ENCODE measurements around the gene KRTAP9-9.
"Not testable (repeated sequence)": the region's sequence is repeated elsewhere in the genome, so short reads cannot be mapped to it uniquely, and the experiment has no call there.

The KRTAP9-9 gene

DNA sequence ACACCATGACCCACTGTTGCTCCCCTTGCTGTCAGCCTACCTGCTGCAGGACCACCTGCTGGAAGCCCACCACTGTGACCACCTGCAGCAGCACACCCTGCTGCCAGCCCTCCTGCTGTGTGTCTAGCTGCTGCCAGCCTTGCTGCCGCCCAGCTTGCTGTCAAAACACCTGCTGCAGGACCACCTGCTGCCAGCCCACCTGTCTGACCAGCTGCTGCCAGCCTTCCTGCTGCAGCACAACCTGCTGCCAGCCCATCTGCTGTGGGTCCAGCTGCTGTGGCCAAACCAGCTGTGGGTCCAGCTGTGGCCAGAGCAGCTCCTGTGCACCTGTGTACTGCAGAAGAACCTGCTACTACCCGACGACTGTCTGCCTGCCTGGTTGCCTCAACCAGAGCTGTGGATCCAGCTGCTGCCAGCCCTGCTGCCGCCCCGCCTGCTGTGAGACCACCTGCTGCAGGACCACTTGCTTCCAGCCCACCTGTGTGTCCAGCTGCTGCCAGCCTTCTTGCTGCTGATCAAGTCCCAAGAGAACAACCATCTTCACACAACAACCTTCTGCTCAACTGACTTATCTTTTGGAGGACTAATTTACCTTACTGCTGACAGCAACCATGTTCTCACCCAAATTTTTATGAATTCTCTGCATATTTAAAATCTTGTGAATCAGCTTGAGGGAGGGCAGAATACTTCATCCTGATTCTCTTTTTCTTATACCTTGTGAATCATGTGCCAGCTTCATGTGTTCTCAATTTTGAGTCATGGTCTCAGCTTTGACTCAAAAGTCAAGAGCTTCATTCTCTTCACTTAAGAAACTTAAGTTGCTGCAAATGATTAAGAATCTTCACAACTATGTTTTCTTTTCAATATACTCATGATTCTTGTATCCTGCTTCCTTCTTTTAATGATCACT is at the start of gene KRTAP9-9:
Gene KRTAP9-9, plus strand, starts transcription at position 4 of the 910 bp plus-strand sequence.
- DNase-seq = not testable (repeated sequence)

DNA sequence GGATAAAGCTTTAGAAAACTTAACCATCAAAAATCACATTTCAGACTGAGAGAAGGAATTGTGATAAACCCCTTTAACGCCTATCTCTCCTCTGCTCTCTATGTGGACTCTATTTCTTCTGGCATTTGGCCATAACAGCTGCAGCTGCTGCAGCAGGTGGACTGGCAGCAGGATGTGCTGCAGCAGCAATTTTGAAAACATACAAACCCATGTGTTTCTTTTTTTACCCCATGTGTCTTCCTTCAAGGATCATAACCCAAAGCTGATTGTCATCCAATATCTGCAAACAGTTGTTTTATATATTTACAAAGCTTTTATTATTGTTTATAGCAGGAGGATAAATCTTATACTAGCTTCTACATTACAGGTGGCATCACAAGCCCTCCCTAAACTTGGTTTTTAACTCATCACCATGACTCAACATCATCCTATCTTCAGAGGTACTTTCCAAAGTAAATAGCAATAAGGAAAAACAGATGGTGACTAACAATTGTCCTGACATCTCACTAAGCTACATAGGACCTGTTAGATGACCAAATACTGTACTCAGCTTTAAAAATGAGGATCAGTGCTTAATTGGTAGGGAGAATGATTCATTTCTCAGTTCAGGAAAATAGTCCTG is 43.2 kb upstream of the KRTAP9-9 start:
- DNase-seq = peak in 1 of 2 experiments; percentile 30

DNA sequence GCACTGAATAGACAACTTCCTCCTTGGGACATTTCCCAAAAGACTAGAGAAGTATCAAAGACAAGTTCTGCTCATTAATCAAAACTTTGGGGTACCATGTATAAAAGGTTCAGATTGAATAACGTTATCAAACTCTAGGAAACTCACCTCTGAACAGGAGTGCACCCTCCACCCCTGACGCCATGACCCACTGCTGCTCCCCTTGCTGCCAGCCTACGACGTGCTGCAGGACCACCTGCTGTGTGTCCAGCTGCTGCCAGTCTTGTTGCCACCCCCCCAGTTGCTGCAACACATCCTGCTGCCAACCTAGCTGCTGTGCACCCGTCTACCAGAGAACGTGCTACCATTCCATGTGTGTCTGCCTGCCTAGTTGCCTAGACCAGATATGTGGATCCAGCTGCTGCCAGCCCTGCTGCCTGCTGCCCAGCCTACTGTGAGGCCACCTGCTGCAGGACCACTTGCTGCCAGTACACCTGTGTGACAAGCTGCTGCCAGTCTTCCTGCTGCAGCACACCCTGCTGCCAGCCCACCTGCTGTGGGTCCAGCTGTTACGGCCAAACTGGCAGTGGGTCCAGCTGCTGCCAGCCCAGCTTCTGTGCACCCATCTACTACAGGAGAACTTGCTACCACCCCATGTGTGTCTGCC is 42.5 kb upstream of the KRTAP9-9 start:
- DNase-seq = no peak

DNA sequence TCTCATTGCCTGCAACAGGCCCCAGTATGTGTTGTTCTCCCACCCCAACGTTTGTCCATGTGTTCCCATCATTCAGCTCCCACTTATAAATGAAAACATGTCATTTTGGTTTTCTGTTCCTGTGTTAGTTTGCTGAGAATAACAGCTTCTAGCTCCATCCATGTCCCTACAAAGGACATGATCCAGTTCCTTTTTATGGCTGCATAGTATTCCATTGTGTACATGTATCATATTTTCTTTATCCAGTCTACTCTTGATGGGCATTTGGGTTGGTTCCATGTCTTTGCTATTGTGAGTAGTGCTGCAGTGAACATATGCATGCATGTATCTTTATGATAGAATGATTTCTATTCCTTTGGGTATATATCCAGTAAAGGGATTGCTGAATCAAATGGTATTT is 39.5 kb upstream of the KRTAP9-9 start:
- DNase-seq = no peak

DNA sequence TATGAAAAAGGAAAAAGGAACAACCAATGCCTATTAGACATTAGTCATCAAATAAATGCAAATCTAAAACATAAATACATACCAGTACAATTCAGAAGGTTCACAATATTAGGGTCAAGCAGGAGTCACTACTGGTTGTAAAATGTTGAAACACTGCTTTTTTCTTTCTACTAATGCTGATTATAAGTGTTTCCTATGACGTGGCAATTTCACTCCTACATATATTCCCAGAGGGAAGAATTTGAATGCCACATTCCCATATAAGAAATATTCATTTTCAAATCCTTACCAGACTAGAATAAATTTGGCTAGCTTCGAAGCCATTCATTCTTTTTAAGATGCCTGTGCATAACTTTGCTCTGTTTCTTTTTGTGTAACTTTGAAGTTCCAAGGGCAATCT is 31.4 kb upstream of the KRTAP9-9 start:
- DNase-seq = no peak

DNA sequence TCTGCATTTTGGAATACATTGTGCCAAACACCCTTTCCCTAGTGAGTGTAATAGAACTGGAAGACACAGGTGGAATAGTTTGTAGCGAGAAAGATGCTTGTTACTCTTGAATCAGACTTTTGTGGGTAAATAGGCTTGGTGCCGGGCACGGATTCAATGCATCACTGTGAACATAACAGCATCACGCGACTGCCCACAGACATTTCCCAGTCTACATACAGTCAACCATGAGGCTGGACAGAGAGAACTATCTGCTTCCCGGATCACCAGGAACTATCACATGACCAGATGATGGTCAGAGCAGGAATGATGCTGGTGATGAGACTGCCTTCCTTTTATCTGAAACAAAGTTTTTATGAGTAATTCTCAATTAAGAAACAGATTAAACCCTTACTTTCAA is 29.1 kb upstream of the KRTAP9-9 start:
- no peak for DNase-seq

DNA sequence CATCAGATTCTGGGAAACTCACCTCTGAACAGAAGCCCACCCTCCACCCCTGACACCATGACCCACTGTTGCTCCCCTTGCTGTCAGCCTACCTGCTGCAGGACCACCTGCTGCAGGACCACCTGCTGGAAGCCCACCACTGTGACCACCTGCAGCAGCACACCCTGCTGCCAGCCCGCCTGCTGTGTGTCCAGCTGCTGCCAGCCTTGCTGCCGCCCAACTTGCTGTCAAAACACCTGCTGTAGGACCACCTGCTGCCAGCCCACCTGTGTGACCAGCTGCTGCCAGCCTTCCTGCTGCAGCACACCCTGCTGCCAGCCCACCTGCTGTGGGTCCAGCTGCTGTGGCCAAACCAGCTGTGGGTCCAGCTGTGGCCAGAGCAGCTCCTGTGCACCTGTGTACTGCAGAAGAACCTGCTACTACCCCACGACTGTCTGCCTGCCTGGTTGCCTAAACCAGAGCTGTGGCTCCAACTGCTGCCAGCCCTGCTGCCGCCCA is 28.5 kb upstream of the KRTAP9-9 start, which contains the start of gene KRTAP9-2:
Gene KRTAP9-2, plus strand, starts transcription at position 51 of the 498 bp plus-strand sequence. Its CDS starts 7 bp downstream, at position 58.
- DNase-seq = not testable (repeated sequence)

DNA sequence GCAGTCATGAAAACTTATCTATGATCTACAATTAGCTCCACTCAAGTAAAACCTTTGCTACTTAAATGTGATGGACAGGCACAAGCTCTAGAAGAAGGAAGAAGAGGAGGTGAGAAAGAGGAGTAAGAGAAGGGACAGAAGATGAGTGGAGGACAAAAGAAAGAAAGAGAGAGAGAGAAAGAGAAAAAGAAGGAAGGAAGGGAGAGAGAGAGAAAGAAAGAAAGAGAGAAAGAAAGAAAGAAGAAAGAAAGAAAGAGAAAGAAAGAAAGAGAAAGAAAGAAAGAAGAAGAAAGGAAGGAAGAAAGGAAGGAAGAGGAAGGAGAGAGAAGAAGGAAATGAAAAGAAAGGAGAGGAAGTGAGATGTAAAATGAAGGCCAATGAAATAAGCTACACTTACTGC is 25.1 kb upstream of the KRTAP9-9 start:
- no peak for DNase-seq

DNA sequence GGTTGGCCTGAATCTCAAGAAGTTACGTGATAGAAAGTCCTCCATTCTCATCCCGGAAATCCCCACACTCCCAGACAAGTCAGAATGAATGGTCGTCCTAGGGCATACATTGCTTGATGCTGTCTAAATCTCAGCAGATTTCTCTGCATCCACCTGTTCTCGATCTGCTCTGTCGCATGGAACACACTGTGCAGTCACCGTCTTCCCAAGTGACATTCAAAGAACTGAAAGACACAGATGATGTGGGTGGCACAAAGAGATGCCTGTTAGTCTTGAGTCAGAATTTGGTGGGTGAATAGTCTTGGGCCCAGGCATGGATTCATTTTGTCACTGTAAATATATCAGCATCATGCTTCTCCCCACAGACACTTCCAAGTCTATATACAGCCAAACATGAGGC is 23.5 kb upstream of the KRTAP9-9 start:
- DNase-seq = no peak

DNA sequence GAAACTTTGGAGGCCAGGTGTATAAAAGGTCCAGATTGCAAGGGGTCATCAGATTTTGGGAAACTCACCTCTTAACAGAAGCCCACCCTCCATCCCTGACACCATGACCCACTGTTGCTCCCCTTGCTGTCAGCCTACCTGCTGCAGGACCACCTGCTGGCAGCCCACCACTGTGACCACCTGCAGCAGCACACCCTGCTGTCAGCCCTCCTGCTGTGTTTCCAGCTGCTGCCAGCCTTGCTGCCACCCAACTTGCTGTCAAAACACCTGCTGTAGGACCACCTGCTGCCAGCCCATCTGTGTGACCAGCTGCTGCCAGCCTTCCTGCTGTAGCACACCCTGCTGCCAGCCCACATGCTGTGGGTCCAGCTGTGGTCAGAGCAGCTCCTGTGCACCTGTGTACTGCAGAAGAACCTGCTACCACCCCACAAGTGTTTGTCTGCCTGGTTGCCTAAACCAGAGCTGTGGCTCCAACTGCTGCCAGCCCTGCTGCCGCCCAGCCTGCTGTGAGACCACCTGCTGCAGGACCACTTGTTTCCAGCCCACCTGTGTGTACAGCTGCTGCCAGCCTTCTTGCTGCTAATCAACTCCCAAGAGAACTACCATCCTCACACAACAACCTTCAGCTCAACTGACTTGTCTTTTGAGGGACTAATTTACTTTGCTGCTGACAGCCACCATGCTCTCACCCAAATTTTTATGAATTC is 22.6 kb upstream of the KRTAP9-9 start, which contains the start of gene KRTAP9-3:
Gene KRTAP9-3, plus strand, starts transcription at position 51 of the 707 bp plus-strand sequence. Its CDS starts 53 bp downstream, at position 104.
- DNase-seq = not testable (repeated sequence)

DNA sequence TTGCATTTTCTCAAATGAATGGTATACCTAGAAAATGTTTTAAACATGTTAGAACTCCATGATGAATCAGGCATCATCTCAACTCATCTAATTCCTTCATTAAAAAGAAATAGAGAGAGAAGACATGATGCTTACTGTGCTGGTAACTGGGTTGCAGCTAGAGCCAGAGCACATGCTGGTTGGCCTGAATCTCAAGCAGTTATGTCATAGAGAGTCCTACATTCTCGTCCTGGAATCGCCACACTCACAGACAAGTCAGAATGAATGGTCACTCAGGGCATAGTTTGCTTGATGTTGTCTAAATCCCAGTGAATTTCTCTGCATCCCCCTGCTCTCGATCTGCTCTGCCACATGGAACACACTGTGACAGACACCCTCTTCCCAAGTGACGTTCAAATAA is 18.1 kb upstream of the KRTAP9-9 start:
- DNase-seq = not testable (repeated sequence)

DNA sequence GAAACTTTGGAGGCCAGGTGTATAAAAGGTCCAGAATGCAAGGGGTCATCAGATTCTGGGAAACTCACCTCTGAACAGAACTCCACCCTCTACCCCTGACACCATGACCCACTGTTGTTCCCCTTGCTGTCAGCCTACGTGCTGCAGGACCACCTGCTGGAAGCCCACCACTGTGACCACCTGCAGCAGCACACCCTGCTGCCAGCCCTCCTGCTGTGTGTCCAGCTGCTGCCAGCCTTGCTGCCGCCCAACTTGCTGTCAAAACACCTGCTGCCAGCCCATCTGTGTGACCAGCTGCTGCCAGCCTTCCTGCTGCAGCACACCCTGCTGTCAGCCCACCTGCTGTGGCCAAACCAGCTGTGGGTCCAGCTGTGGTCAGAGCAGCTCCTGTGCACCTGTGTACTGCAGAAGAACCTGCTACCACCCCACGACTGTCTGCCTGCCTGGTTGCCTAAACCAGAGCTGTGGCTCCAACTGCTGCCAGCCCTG is 17.2 kb upstream of the KRTAP9-9 start, which contains the start of gene KRTAP9-8:
Gene KRTAP9-8, plus strand, starts transcription at position 51 of the 489 bp plus-strand sequence. Its CDS starts 53 bp downstream, at position 104.
- not testable (repeated sequence) for DNase-seq

DNA sequence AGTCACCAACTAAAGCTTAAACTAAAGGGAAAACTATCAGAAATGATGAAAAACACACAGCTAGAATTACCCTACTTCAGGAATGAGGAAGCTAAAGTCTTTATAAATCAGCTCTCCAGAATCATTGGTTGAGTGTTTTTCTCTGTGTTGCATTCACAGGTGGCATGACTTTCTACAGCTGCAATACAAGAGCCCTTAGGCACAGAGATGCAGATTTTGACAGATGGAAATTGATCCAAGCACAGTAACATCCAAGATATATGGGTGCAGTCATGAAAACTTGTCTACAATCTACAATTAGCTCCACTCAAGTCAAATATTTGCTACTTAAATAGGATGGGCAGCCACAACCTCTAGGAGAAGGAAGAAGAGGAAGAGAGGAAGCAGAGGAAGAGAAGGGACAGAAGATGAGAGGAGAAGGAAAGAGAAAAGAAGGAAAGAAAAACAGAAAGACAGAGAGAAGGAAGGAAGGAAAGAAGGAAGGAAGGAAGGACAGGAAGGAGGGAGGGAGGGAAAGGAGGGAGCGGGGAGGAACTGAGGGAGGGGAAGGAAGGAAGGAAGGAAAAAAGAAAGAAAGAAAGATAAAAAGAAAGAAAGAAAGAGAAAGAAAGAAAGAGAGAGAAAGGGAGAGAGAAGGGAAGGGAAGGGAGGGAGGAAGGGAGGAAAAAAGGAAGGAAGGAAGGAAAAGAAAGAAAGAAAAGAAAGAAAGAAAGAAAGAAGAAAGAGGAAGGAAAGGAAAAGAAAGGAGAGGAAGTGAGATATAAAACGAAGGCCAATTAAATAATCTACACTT is 8.0 kb upstream of the KRTAP9-9 start:
- not testable (repeated sequence) for DNase-seq

DNA sequence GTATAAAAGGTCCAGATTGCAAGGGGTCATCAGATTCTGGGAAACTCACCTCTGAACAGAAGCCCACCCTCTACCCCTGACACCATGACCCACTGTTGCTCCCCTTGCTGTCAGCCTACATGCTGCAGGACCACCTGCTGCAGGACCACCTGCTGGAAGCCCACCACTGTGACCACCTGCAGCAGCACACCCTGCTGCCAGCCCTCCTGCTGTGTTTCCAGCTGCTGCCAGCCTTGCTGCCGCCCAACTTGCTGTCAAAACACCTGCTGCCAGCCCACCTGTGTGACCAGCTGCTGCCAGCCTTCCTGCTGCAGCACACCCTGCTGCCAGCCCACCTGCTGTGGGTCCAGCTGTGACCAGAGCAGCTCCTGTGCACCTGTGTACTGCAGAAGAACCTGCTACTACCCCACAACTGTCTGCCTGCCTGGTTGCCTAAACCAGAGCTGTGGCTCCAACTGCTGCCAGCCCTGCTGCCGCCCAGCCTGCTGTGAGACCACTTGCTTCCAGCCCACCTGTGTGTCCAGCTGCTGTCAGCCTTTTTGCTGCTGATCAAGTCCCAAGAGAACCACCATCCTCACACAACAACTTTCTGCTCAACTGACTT is 5.4 kb upstream of the KRTAP9-9 start, which contains the start of gene KRTAP9-4:
Gene KRTAP9-4, plus strand, starts transcription at position 51 of the 604 bp plus-strand sequence. Its CDS starts 34 bp downstream, at position 85.
- not testable (repeated sequence) for DNase-seq

DNA sequence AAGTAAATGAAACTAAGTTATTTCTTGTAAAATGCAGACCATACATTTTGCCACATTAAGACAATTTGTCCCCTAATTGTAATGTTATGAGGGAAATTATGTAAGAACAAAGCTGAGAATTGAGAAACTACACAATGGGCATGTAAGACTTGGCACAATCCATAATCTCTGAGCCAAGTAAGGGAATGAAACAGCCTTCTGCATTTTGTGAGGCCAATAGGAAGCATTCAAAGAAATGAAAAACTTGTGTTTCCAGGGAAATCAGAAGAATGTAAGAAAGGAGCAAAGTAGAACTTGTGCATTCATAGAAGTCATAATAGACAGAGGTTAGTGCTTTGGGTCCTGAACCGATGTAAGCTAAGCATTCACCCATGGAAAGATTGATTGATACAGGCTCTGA is 3.9 kb upstream of the KRTAP9-9 start:
- no peak for DNase-seq

DNA sequence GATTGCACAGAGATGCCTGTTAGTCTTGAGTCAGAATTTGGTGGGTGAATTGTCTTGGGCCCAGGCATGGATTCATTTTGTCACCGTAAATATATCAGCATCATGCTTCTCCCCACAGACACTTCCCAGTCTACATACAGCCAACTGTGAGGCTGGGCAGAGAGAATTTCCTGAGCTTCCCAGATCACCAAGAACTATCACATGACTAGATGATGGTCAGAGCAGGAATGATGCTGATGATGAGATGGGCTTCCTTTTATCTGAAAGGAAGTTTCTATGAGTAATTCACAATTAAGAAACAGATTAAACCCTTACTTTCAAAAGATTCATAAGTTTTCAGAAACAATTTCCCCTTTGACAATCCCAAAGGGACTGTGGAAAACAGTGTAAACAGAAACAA is 323 bp upstream of the KRTAP9-9 start:
- DNase-seq = no peak

DNA sequence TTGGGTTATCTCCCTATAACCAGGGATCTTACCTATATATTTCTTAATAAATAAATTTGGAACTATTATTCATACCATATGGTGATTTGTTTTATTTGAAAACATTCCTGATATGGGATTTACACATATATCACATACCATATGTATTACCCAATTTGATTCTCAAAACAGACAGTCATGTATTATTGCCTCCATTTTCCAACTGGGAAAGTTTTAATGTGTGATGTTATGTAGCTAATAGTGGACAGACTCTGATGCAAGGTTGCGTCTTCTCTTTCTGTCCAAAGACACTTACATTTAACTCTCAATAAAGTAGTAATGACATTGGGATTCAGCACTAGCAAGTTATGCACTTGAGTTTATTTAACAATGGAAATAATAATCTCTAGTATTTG is 1.1 kb downstream of the KRTAP9-9 start:
- DNase-seq = no peak

DNA sequence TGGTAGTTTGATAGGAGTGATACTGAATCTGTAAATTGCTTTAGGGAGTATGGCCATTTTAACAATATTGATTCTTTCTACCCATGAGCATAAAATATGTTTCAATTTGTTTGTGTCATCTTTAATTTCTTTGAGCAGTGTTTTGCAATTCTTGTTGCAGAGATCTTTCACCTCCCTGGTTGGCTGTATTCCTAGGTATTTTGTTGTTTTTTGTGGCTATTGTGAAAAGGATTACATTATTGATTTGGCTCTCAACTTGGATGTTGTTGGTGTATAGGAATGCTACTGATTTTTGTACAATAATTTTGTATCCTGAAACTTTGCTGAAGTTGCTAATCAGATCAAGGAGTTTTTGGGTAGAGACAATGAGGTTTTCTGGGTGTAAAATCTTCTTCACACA is 3.2 kb downstream of the KRTAP9-9 start:
- DNase-seq = no peak

DNA sequence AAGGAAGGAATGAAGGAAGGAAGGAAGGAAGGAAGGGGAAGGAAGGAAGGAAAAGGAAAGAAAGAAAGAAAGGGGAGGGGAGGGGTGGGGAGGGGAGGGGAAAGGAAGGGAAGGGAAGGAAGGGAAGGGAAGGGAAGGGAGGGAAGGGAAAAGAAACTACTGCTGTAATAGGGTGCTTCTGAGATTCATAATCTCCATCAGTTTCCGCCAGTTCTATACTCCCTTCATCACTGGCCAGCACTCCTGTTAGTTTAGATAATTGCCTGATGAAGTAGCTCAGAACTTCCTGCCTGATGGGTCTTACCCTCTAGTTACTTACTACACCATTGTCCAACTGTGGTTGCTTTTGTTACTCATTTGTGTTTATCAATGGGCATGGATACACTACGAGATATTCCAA is 8.0 kb downstream of the KRTAP9-9 start:
- DNase-seq = no peak

DNA sequence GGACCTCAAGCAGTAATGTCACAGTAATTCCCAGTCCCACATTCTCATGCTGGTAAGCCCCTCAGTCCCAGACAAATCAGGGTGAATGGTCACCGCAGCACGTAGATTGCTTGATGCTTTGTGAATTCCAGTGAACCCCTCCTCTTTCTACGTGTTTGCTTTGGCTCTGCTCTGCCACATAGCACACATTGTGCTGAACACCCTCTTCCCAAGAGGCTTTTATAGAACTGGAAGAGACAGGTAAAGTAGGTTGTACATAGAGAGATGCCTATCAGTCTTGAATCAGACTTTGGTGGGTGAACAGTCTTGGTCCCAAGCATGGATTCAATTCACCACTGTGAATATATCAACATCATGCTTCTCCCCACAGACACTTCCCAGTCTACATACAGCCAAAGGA is 9.4 kb downstream of the KRTAP9-9 start:
- no peak for DNase-seq

DNA sequence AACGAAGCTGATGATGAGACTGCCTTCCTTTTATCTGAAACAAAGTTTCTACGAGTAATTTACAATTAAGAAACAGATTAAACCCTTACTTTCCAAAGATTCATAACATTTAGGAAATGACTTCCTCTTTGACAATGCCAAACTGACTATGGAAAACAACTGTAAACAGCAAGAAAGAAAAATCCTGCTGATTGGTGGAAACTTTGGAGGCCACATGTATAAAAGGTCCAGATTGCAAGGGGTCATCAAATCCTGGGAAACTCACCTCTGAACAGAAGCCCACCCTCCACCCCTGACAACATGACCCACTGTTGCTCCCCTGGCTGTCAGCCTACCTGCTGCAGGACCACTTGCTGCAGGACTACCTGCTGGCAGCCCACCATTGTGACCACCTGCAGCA is 9.9 kb downstream of the KRTAP9-9 start, which contains the start of gene KRTAP9-6:
Gene KRTAP9-6, plus strand, starts transcription at position 301 of the 400 bp plus-strand sequence. Its CDS starts 0 bp downstream, at position 301.
- no peak for DNase-seq
